HFF-Myc (cell line): ENCODE results near the gene STARD7.

Experiments
- DNase-seq: peaks from one replicate; pipeline ENCODE4 v3.0.0-alpha.2; 2011; ENCODE audit warnings: low read depth; ENCODE audit errors: extremely low read depth
- H3K4me3 ChIP-seq: replicated peaks from 2 replicates; pipeline ENCODE4 v1.5.1; 2011; ENCODE audit warnings: low read depth, mild to moderate bottlenecking, control low read depth, low read length
- TF ChIP-seq, protein P1 (sequence below): IDR thresholded peaks from 2 replicates; pipeline ENCODE4 v1.5.1; 2012; ENCODE audit warnings: mild to moderate bottlenecking, low read depth, low read length, control low read depth; ENCODE audit errors: missing control alignments

The STARD7 gene

DNA sequence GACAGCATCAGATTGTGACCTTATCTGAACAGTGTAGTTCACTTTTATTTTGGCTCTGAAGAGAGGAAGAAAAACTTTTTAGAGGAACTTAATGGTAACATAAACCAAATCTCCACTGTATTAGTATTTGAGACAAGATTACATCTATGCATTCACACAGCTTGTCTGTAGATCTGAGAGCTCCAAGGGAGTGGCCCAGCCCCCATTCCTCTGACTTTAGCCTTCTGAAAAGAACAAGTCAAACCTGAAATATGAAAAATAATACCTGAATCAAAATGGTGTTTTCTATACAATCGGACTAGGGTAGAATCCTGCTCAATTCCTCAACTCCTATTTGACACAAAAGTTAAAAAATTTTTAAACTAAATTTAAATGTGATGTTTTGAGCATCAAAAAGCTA is 23.1 kb downstream of the STARD7 start:
- TF ChIP-seq, protein P1, sequence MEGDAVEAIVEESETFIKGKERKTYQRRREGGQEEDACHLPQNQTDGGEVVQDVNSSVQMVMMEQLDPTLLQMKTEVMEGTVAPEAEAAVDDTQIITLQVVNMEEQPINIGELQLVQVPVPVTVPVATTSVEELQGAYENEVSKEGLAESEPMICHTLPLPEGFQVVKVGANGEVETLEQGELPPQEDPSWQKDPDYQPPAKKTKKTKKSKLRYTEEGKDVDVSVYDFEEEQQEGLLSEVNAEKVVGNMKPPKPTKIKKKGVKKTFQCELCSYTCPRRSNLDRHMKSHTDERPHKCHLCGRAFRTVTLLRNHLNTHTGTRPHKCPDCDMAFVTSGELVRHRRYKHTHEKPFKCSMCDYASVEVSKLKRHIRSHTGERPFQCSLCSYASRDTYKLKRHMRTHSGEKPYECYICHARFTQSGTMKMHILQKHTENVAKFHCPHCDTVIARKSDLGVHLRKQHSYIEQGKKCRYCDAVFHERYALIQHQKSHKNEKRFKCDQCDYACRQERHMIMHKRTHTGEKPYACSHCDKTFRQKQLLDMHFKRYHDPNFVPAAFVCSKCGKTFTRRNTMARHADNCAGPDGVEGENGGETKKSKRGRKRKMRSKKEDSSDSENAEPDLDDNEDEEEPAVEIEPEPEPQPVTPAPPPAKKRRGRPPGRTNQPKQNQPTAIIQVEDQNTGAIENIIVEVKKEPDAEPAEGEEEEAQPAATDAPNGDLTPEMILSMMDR = no peak
- DNase-seq = no peak
- no peak overlapping the region for H3K4me3 ChIP-seq

- TF ChIP-seq, protein P1 = no peak
- H3K4me3 ChIP-seq = no peak overlapping the region
- DNase-seq = no peak
Measured at GRCh38 chr2:96184989-96185388, 23.6 kb downstream of the STARD7 start.

DNA sequence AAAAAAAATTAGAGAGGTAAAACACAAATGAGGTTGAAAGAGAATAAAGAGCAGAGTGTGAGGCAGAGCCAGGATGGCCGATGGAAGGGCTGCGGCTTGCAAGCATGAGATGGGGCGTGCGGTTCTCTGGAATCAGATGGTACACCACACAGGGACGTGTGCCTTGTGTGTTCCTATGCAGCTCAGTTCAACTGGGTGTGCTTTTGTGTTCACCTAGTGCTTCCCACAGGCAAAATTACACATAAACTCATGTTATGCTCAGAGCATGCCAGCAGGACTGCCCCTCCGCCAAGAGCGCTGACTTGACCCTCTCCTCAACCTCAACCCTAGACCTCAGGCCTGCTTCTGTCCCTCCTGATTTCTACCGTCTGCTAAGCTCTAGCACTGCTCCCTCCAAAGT is 24.4 kb downstream of the STARD7 start:
- H3K4me3 ChIP-seq = no peak overlapping the region
- DNase-seq = no peak
- TF ChIP-seq, protein P1 = no peak

GRCh38 chr2:96181529-96181928 is 27.1 kb downstream of the STARD7 start:
- H3K4me3 ChIP-seq = no peak overlapping the region
- TF ChIP-seq, protein P1 = no peak
- DNase-seq = no peak

DNA sequence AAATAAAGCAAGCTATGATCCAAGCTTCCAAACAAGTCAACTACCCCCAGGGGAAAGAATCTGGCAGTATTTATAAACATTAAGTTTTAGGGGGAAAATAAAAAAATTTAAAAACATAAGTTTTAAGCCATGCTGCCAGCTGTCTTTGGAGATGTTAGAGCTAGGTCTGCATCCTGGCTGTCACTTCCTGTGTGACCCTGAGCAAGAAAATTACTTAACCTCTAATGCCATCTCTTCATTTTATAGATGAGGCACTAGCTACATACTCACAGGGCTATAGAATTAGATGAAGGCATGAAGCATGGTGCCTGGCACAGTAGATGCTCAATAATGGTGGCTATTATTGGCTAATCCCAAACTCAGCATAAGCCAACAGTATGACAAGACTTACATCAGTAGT is 28.1 kb downstream of the STARD7 start:
- H3K4me3 ChIP-seq = no peak overlapping the region
- no peak for DNase-seq
- TF ChIP-seq, protein P1 = no peak

DNA sequence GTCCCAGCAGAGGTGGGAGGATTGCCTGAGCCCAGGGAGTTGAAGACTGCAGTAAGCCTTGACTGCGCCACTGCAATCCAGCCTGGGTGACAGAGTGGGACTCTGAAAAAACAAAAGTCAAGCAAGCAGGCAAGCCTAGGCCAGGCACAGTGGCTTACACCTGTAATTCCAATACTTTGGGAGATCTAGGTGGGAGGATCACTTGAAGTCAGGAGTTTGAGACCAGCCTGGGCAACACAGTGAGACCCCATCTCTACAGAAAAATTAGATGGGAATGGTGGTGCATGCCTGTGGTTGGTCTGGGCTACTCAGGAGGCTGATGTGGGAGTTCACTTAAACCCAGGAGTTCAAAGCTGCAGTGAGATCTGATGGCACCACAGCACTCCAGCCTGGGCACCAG is 28.6 kb downstream of the STARD7 start:
- TF ChIP-seq, protein P1 = no peak
- no peak for DNase-seq
- H3K4me3 ChIP-seq = no peak overlapping the region

GRCh38 chr2:96176661-96177060 is 32.0 kb downstream of the STARD7 start:
- no peak for DNase-seq
- H3K4me3 ChIP-seq = no peak overlapping the region
- TF ChIP-seq, protein P1 = no peak
